Kidney epithelial cell (primary cell): ENCODE results near the gene GRHPR. TPM values are rescaled to one million over a fixed set of nuclear protein-coding genes. Genes with fewer than 3 reads are reported as not detected.

Experiments used
- DNase-seq: peaks from one replicate; pipeline ENCODE4 v3.0.0-alpha.2; 2010; ENCODE audit warnings: low read depth
- H3K27me3 ChIP-seq: 2 replicates; pipeline ENCODE4 v1.6.0; 2011; ENCODE audit warnings: low read length; ENCODE audit not compliant: control insufficient read depth, insufficient read depth
- H3K36me3 ChIP-seq: 2 replicates; pipeline ENCODE4 v1.5.1; 2011; ENCODE audit warnings: low read length; ENCODE audit not compliant: control insufficient read depth, insufficient read depth
- H3K4me3 ChIP-seq: 2 replicates; pipeline ENCODE4 v1.5.1; 2011; ENCODE audit warnings: low read depth, mild to moderate bottlenecking, control low read depth, low read length
- total RNA-seq: library from RNA; depleted of rRNA; stranded (reverse); fragments of >200 nt; gene quantifications from 2 replicates; pipeline ENCODE4 v1.2.3, GENCODE V29; 2015
- TF ChIP-seq, protein P1 (sequence below): IDR thresholded peaks from 2 replicates; pipeline ENCODE4 v1.5.1; 2011; ENCODE audit warnings: mild to moderate bottlenecking, moderate library complexity, low read length, control low read depth, inconsistent platforms; ENCODE audit not compliant: insufficient read depth, poor library complexity, severe bottlenecking

Gene GRHPR
- 119 and 142 TPM in 2 replicates for total RNA-seq

DNA sequence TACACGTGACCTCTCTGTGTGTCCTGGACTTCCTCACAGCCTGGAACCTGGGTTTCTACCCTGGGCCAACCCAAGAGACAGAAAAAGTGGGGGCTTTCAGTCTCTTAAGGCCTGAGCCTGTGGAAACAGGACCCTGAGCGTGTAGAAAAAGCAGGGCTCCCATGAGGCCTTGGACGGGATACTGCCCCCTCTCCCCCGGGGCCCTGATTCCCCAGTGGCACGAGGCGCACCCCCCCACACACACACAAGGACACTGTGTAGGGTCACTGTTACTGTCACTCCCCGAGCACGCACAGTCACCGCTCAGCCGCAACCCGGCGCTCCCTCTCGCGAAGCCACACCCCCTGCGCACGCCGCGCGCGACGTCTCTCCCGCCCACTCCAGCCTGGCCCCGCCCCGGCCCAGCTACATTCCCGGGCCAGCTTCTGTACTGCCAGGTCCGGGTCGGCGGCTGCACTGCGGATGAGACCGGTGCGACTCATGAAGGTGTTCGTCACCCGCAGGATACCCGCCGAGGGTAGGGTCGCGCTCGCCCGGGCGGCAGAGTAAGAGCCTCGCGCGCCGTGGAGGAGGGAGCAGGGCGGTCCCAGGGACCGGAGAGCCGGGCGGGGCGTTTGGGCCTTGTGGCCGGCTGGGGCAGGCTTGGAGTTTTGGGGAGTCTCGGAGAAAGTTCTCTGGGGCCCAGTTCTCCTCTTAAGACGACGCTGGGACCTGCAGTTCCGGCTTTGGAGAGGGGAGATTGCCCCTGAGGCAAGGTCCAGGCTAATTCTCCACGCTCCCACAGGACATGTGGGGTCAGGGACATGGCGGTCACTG is at the start of gene GRHPR:
TSS of gene GRHPR (plus strand) at position 408 of the 816 bp plus-strand sequence. CDS start at position 463, 55 bp downstream.
- DNase-seq = no peak
- Histone ChIP-seq H3K4me3 (peak within 1 kb of the TSS; percentile 74), H3K36me3 (no peaks in the 10 kb centered on the region), H3K27me3 (no peaks in the 10 kb centered on the region)
- TF ChIP-seq, protein P1, sequence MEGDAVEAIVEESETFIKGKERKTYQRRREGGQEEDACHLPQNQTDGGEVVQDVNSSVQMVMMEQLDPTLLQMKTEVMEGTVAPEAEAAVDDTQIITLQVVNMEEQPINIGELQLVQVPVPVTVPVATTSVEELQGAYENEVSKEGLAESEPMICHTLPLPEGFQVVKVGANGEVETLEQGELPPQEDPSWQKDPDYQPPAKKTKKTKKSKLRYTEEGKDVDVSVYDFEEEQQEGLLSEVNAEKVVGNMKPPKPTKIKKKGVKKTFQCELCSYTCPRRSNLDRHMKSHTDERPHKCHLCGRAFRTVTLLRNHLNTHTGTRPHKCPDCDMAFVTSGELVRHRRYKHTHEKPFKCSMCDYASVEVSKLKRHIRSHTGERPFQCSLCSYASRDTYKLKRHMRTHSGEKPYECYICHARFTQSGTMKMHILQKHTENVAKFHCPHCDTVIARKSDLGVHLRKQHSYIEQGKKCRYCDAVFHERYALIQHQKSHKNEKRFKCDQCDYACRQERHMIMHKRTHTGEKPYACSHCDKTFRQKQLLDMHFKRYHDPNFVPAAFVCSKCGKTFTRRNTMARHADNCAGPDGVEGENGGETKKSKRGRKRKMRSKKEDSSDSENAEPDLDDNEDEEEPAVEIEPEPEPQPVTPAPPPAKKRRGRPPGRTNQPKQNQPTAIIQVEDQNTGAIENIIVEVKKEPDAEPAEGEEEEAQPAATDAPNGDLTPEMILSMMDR = no peak

DNA sequence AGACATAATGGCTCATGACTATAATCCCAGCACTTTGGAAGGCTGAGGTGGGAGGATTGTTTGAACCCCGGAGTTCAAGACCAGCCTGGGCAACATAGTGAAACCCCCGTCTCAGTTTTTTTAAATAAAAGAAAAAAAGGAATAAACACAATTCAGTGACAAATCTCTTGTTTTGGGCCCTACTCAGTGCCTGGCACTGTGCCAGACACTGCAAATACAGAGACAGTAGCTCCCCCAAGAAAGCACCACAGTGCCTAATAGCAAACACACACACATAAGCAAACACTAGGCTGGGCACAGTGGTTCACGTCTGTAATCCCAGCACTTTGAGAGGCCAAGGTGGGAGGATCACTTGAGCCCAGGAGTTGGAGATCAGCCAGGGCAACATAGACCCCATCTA is 49.7 kb upstream of the GRHPR start:
- no peaks in the 10 kb centered on the region for H3K36me3 ChIP-seq
- no peaks in the 10 kb centered on the region for H3K27me3 ChIP-seq
- no peak overlapping the region for H3K4me3 ChIP-seq
- TF ChIP-seq, protein P1 = no peak
- DNase-seq = no peak

DNA sequence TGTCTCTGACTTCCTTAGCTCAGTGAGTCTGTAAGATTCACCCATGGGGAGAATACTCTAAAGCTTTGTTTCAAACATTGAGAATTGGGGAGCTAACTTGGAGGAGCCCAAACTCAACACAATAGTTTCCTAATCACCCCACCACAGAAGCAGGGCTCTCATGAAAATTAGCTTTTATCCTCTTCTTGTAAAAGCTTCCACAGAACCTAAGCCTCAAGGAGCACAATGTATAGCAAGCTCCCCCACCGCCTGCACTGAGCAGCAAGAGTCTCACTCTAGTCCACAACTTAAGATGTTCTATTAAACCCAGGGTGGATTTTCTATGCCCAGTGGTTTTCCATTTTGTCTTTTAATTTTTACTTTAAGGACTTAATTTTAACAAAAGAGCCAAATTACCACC is 48.9 kb upstream of the GRHPR start:
- Histone ChIP-seq H3K4me3 (no peak overlapping the region), H3K27me3 (peaks cover under 1% of the 10 kb centered on the region), H3K36me3 (no peaks in the 10 kb centered on the region)
- DNase-seq = no peak
- TF ChIP-seq, protein P1 = no peak

DNA sequence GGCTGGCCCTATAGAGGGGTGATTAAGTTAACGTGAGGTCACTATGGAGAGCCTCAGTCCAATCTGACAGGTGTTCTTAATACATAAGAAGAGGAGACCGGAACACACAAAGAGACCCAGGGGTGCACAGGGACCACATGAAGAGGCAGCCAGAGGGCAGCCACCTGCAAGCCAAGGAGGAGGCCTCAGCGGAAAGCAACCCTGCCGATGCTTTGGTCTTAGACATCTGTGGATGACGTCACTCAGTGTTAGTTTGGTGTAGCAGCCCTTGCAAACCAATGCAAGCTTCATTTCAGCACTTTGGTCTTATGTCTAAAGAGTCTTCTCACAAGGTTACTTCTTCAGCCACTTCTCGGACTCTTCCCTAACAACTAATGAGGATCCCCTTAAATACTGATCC is 47.6 kb upstream of the GRHPR start:
- Histone ChIP-seq H3K27me3 (peaks cover 3% of the 10 kb centered on the region), H3K4me3 (no peak overlapping the region), H3K36me3 (no peaks in the 10 kb centered on the region)
- DNase-seq = no peak
- TF ChIP-seq, protein P1 = no peak

DNA sequence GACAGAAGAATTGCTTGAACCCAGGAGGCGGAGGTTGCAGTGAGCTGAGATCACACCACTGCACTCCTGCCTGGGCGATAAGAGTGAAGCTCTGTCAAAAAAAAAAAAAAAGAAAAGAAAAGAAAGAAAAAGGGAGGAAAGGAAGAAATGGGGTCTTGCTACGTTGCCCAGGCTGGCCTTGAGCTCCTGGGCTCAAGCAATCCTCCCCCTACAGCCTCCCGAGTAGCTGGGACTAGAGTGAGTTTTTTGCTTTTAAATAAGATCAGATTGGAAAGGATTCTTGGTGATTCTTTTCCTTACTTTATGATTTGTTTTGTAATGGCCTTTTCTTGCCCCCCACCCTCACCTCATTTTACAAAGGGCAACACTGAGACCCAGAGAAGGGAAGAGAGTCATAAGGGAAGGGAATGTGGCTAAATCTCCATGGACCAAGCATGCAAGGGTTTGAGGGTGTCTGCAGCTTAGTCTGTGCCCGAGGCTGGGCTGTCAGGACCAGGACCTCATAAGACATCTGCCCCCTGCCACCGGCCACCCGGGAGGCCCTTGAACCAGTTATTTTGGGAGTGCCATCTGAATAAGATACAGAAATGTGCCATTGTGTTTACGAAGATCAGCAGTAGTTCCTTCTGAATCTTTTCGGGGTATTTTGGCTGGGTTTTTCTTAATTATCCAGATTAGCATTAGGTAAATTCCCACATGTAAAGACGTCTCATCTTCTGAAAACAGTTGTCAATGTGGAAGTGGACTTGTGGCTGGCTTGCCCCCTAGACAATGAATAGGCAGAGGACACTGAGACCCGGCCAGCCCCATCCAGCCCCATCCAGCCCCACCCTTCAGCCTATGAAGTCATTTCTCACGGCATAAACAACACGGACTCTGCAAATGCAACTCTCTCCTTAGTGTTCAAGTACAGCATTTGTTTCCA is 44.5 kb upstream of the GRHPR start:
- TF ChIP-seq, protein P1 = no peak
- Histone ChIP-seq H3K4me3 (no peak overlapping the region), H3K36me3 (no peaks in the 10 kb centered on the region)

More for the DNA sequence above, 44.5 kb upstream of the GRHPR start:
- DNase-seq = no peak
- peaks cover 3% of the 10 kb centered on the region for H3K27me3 ChIP-seq
